IMR-90 (cell line): ENCODE measurements around the gene COPZ1. TPM values are rescaled to one million over a fixed set of nuclear protein-coding genes. Genes with fewer than 3 reads are reported as not detected.

Experiments used
- ATAC-seq: fragments of 200-7000 bp; cut with Tn5 transposase; 2 replicates; pipeline ENCODE4 v1.9.1; 2020; ENCODE audit warnings: low read depth, mild to moderate bottlenecking, moderate library complexity
- BruUV-seq: library from RNA; stranded (reverse); fragments of 400-500 nt; replicated peaks from 2 replicates; lab custom pipeline; 2021; lab: Mats Ljungman, UMichigan
- CTCF ChIA-PET: fragments of 300-600 bp; formaldehyde crosslinking; extraction: SDS; loops from one replicate; lab custom pipeline; 2021; ENCODE audit warnings: antibody characterized with exemption; lab: Yijun Ruan, JAX
- POLR2A ChIA-PET: fragments of 300-600 bp; sonication (Branson Sonifier 250); formaldehyde crosslinking; loops from one replicate; lab custom pipeline; 2022; ENCODE audit warnings: antibody characterized with exemption; ENCODE audit not compliant: unreplicated experiment; lab: Charles Lee
- DNase-seq: peaks from one replicate; pipeline ENCODE4 v3.0.0; 2013
- H2AFZ ChIP-seq: replicated peaks from 2 replicates; pipeline ENCODE3; 2013; ENCODE audit warnings: low read length, mild to moderate bottlenecking; ENCODE audit not compliant: poor library complexity
- H2AK5ac ChIP-seq: 2 replicates; pipeline ENCODE4 v1.6.1; 2013; ENCODE audit warnings: low read depth, low read length, inconsistent platforms
- H2AK9ac ChIP-seq: replicated peaks from 2 replicates; pipeline ENCODE3; 2013; ENCODE audit warnings: mild to moderate bottlenecking, low read depth, low read length, moderate library complexity; ENCODE audit not compliant: poor library complexity
- H2BK120ac ChIP-seq: 2 replicates; pipeline ENCODE4 v1.6.1; 2013; ENCODE audit warnings: low read depth, low read length, inconsistent platforms
- H2BK15ac ChIP-seq: 3 replicates; pipeline ENCODE4 v1.6.1; 2013; ENCODE audit warnings: low read depth, low read length, inconsistent platforms
- H2BK20ac ChIP-seq: 2 replicates; pipeline ENCODE4 v1.6.1; 2013; ENCODE audit warnings: low read depth, mild to moderate bottlenecking, inconsistent platforms, low read length, moderate library complexity
- H2BK5ac ChIP-seq: 2 replicates; pipeline ENCODE4 v1.6.1; 2013; ENCODE audit warnings: mild to moderate bottlenecking, low read depth, low read length, inconsistent platforms; ENCODE audit not compliant: poor library complexity, severe bottlenecking
- H3K14ac ChIP-seq: replicated peaks from 2 replicates; pipeline ENCODE4 v1.6.1; 2013; ENCODE audit warnings: low read depth, low read length, inconsistent platforms
- H3K18ac ChIP-seq: 2 replicates; pipeline ENCODE4 v1.6.1; 2013; ENCODE audit warnings: low read depth, low read length, control low read depth
- H3K23ac ChIP-seq: 2 replicates; pipeline ENCODE4 v1.6.1; 2013; ENCODE audit warnings: low read depth, low read length, inconsistent platforms
- H3K27ac ChIP-seq: 2 replicates; pipeline ENCODE4 v1.5.1; 2013; ENCODE audit warnings: mild to moderate bottlenecking, control low read depth, low read length; ENCODE audit not compliant: insufficient read depth
- H3K27me3 ChIP-seq: 2 replicates; pipeline ENCODE4 v1.6.1; 2013; ENCODE audit warnings: low read length; ENCODE audit not compliant: control insufficient read depth, insufficient read depth
- H3K36me3 ChIP-seq: 2 replicates; pipeline ENCODE4 v1.6.1; 2013; ENCODE audit warnings: low read length, mixed read lengths; ENCODE audit not compliant: control insufficient read depth, insufficient read depth
- H3K4ac ChIP-seq: 2 replicates; pipeline ENCODE4 v1.6.1; 2013; ENCODE audit warnings: low read depth, low read length, inconsistent platforms
- H3K4me1 ChIP-seq: 2 replicates; pipeline ENCODE4 v1.6.1; 2013; ENCODE audit warnings: low read length, mixed read lengths; ENCODE audit not compliant: control insufficient read depth, insufficient read depth
- H3K4me2 ChIP-seq: 2 replicates; pipeline ENCODE4 v1.6.1; 2013; ENCODE audit warnings: low read depth, mild to moderate bottlenecking, control low read depth, low read length, moderate library complexity
- H3K4me3 ChIP-seq: 2 replicates; pipeline ENCODE4 v1.5.1; 2013; ENCODE audit warnings: low read depth, mild to moderate bottlenecking, control low read depth, low read length, moderate library complexity; ENCODE audit not compliant: insufficient read depth
- H3K56ac ChIP-seq: 2 replicates; pipeline ENCODE4 v1.6.1; 2013; ENCODE audit warnings: low read length, inconsistent platforms; ENCODE audit not compliant: insufficient read depth; ENCODE audit errors: extremely low read depth
- H3K79me1 ChIP-seq, 2 experiments: 2 replicates each; pipeline ENCODE4 v1.6.1; 2013; ENCODE audit warnings: low read length in 2 of 2, inconsistent platforms in 1 of 2, low read depth in 1 of 2
- H3K9ac ChIP-seq: 2 replicates; pipeline ENCODE4 v1.6.1; 2013; ENCODE audit warnings: low read depth, low read length, control low read depth
- H3K9me1 ChIP-seq: 2 replicates; pipeline ENCODE4 v1.6.1; 2013; ENCODE audit warnings: low read length, inconsistent platforms; ENCODE audit not compliant: insufficient read depth
- H3K9me3 ChIP-seq: 2 replicates; pipeline ENCODE4 v1.6.1; 2013; ENCODE audit warnings: low read length; ENCODE audit not compliant: control insufficient read depth, insufficient read depth
- H4K20me1 ChIP-seq: 2 replicates; pipeline ENCODE4 v1.6.1; 2013; ENCODE audit warnings: low read length, inconsistent platforms; ENCODE audit not compliant: insufficient read depth
- H4K5ac ChIP-seq: 2 replicates; pipeline ENCODE4 v1.6.1; 2013; ENCODE audit warnings: mild to moderate bottlenecking, low read depth, low read length, control low read depth
- H4K8ac ChIP-seq, 2 experiments: 2 replicates each; pipeline ENCODE4 v1.6.1; 2013; ENCODE audit warnings: low read depth in 2 of 2, low read length in 2 of 2, control low read depth in 1 of 2, inconsistent platforms in 1 of 2
- H4K91ac ChIP-seq: 2 replicates; pipeline ENCODE4 v1.6.1; 2013; ENCODE audit warnings: low read depth, low read length, inconsistent platforms; ENCODE audit not compliant: insufficient read depth
- BHLHE40 ChIP-seq: fragments of 150-350 bp; IDR thresholded peaks from 2 replicates; pipeline ENCODE4 v1.6.1; 2016; ENCODE audit warnings: mild to moderate bottlenecking, low read depth, low read length
- CEBPB ChIP-seq: IDR thresholded peaks from 2 replicates; pipeline ENCODE4 v1.6.1; 2012; ENCODE audit warnings: low read depth, low read length, improper control_type of control experiment
- CHD1 ChIP-seq: IDR thresholded peaks from 2 replicates; pipeline ENCODE4 v1.6.1; 2012; ENCODE audit warnings: low read depth, low read length, improper control_type of control experiment
- CTCF ChIP-seq: conservative IDR thresholded peaks from 2 replicates; pipeline ENCODE4 v1.5.1; 2012; ENCODE audit warnings: mild to moderate bottlenecking, low read depth, low read length, improper control_type of control experiment
- ELK1 ChIP-seq: fragments of 150-350 bp; IDR thresholded peaks from 2 replicates; pipeline ENCODE4 v1.6.1; 2016; ENCODE audit warnings: low read depth, mild to moderate bottlenecking, low read length, moderate library complexity, borderline replicate concordance
- FOS ChIP-seq: fragments of 150-350 bp; IDR thresholded peaks from 2 replicates; pipeline ENCODE4 v1.6.1; 2016; ENCODE audit warnings: low read depth, low read length
- MAFK ChIP-seq: IDR thresholded peaks from 2 replicates; pipeline ENCODE4 v1.6.1; 2012; ENCODE audit warnings: low read depth, low read length, improper control_type of control experiment
- MAZ ChIP-seq: IDR thresholded peaks from 2 replicates; pipeline ENCODE4 v1.6.1; 2012; ENCODE audit warnings: low read depth, mild to moderate bottlenecking, low read length, improper control_type of control experiment, moderate library complexity, borderline replicate concordance
- MXI1 ChIP-seq: IDR thresholded peaks from 2 replicates; pipeline ENCODE4 v1.6.1; 2012; ENCODE audit warnings: low read depth, mild to moderate bottlenecking, low read length, moderate library complexity, borderline replicate concordance
- NFE2L2 ChIP-seq: fragments of 150-350 bp; IDR thresholded peaks from 2 replicates; pipeline ENCODE4 v1.6.1; 2016; ENCODE audit warnings: low read depth, mild to moderate bottlenecking, low read length
- POLR2A ChIP-seq: IDR thresholded peaks from 2 replicates; pipeline ENCODE4 v1.6.1; 2012; ENCODE audit warnings: mild to moderate bottlenecking, low read depth, low read length
- RAD21 ChIP-seq: IDR thresholded peaks from 2 replicates; pipeline ENCODE4 v1.6.1; 2012; ENCODE audit warnings: low read length, improper control_type of control experiment
- RCOR1 ChIP-seq: IDR thresholded peaks from 2 replicates; pipeline ENCODE4 v1.6.1; 2012; ENCODE audit warnings: mild to moderate bottlenecking, low read length, improper control_type of control experiment; ENCODE audit not compliant: insufficient replicate concordance
- RFX5 ChIP-seq: IDR thresholded peaks from 2 replicates; pipeline ENCODE4 v1.8.0; 2012; ENCODE audit warnings: low read depth, mild to moderate bottlenecking, low read length, moderate library complexity
- SMC3 ChIP-seq: fragments of 150-350 bp; IDR thresholded peaks from 2 replicates; pipeline ENCODE4 v1.6.1; 2016; ENCODE audit warnings: low read depth, mild to moderate bottlenecking, antibody characterized with exemption, low read length, moderate library complexity
- USF2 ChIP-seq: fragments of 150-350 bp; IDR thresholded peaks from 2 replicates; pipeline ENCODE4 v1.6.1; 2017; ENCODE audit warnings: mild to moderate bottlenecking, antibody characterized with exemption, low read length, low read depth
- WGBS, 2 experiments: methylation state at CpG; one replicate each; pipeline versions ENCODE4 v1.1.5 to v1.1.7; 2013; ENCODE audit warnings: missing lambda C conversion rate in 2 of 2; ENCODE audit not compliant: insufficient read length in 1 of 2; ENCODE audit errors: extremely low coverage in 2 of 2; 5-methylcytosine and 5-hydroxymethylcytosine counted together
- dilution Hi-C: fragments of 300-500 bp; cut with HindIII; formaldehyde crosslinking; loops from one replicate; pipeline ENCODE4 v1.14.3; 2018; ENCODE audit warnings: low sequenced_read_pairs; ENCODE audit not compliant: unreplicated experiment
- in situ Hi-C: fragments of 300-500 bp; cut with MboI; formaldehyde crosslinking; loops from 3 replicates; pipeline ENCODE4 v1.14.3; 2019; ENCODE audit warnings: low sequenced_read_pairs, inconsistent platforms, mixed read lengths
- intact Hi-C: fragments of 100-400 bp; cut with micrococcal nuclease; formaldehyde crosslinking; loops from 2 replicates; pipeline ENCODE4 v1.10.0; 2022
- polyA plus RNA-seq, 3 experiments: library from polyadenylated mRNA; depleted of rRNA; stranded (reverse); fragments of >200 nt; gene quantifications; 2 replicates each; pipeline ENCODE4 v1.2.3, GENCODE V29; 2012; ENCODE audit warnings: low replicate concordance in 1 of 3
- total RNA-seq: library from RNA; depleted of rRNA; stranded (reverse); fragments of >200 nt; gene quantifications from 2 replicates; pipeline ENCODE4 v1.2.3, GENCODE V29; 2012

Gene COPZ1
- total and polyA plus RNA-seq, 2 of the 4 experiments (the other 2 are of a cell fraction) = 187 to 382 TPM

GRCh38 chr12:54364413-54364812 is 39.5 kb downstream of the COPZ1 start, which contains the start of gene GPR84:
Gene GPR84, minus strand, starts transcription at chr12:54364486. Its CDS starts 635 bp downstream, at chr12:54363851.
- no peak within 1 kb of the TSS for H4K91ac ChIP-seq
- H3K56ac ChIP-seq = no peak within 1 kb of the TSS
- no peak within 1 kb of the TSS for H2AFZ ChIP-seq
- no peak within 1 kb of the TSS for H2BK15ac ChIP-seq
- H3K4ac ChIP-seq = no peak within 1 kb of the TSS
- dilution Hi-C loops = no loop called here
- ATAC-seq (no peak), DNase-seq (no peak)
- H3K27me3 ChIP-seq = no peaks in the 10 kb centered on the region
- BruUV-seq = no TSS peak
- peaks cover 0 to 8% of the 10 kb centered on the region in 2 experiments; a peak in 1 of 4 replicates for H3K79me1 ChIP-seq
- in situ Hi-C loops = loop anchor here (5.0 kb wide), 2 partner anchors 72 to 142 kb away; no protein-coding TSS in a partner anchor
- no peak within 1 kb of the TSS for H2BK5ac ChIP-seq
- POLR2A ChIA-PET = no interaction called here
- no peak within 1 kb of the TSS for H2BK120ac ChIP-seq
- peaks cover 14% of the 10 kb centered on the region for H3K4me1 ChIP-seq
- intact Hi-C loops = no loop called here
- H3K9me1 ChIP-seq = 0 out of 2 replicates have a peak, but pooled peaks cover 5% of the 10 kb centered on the region
- H3K18ac ChIP-seq = no peak within 1 kb of the TSS
- H3K36me3 ChIP-seq = no peaks in the 10 kb centered on the region
- H2AK5ac ChIP-seq = peak within 1 kb of the TSS; percentile 21; the same call in 1 of the 2 replicates
- H3K14ac ChIP-seq = no peak within 1 kb of the TSS
- no peak within 1 kb of the TSS for H3K4me3 ChIP-seq
- H3K27ac ChIP-seq = no peak within 1 kb of the TSS
- CTCF ChIA-PET = no interaction called here
- no peaks in the 10 kb centered on the region for H3K9me3 ChIP-seq
- no peak within 1 kb of the TSS for H4K8ac ChIP-seq
- no peak within 1 kb of the TSS for H2AK9ac ChIP-seq
- TF ChIP-seq MAFK (no peak), ELK1 (no peak), POLR2A (no peak), MXI1 (no peak), USF2 (no peak), NFE2L2 (no peak), CHD1 (no peak), SMC3 (no peak), BHLHE40 (no peak), MAZ (no peak), RAD21 (no peak), RCOR1 (no peak), FOS (no peak), CEBPB (no peak), CTCF (no peak), RFX5 (no peak)
- 88% methylated on average over 3 of the region's 4 CpGs; no CpG with 5 or more reads in 1 of the 2 experiments for WGBS, 2 experiments
- no peak within 1 kb of the TSS for H4K5ac ChIP-seq
- no peak within 1 kb of the TSS for H3K4me2 ChIP-seq
- H4K20me1 ChIP-seq = no peaks in the 10 kb centered on the region
- no peak within 1 kb of the TSS for H2BK20ac ChIP-seq
- H3K9ac ChIP-seq = no peak within 1 kb of the TSS
- no peak within 1 kb of the TSS for H3K23ac ChIP-seq
